Liver (tissue), 3 donors: ENCODE results near the gene ERBIN.
"Not testable (repeated sequence)": the region's sequence is repeated elsewhere in the genome, so short reads cannot be mapped to it uniquely, and the experiment has no call there.

Source experiments
- ATF3 ChIP-seq: IDR thresholded peaks from 2 replicates; pipeline ENCODE4 v1.6.1; 2016; ENCODE audit warnings: antibody characterized with exemption
- FOXA2 ChIP-seq: IDR thresholded peaks from 2 replicates; pipeline ENCODE4 v1.6.1; 2016; ENCODE audit warnings: antibody characterized with exemption
- GABPA ChIP-seq, 2 donors: IDR thresholded peaks in 1 of 2; conservative IDR thresholded peaks in 1 of 2; 2 replicates each; pipeline ENCODE4 v1.6.1; 2016; ENCODE audit warnings: antibody characterized with exemption in 2 of 2, mild to moderate bottlenecking in 1 of 2, moderate library complexity in 1 of 2
- JUND ChIP-seq, 2 donors: IDR thresholded peaks; 2 replicates each; pipeline ENCODE4 v1.6.1; 2016; ENCODE audit warnings: antibody characterized with exemption in 2 of 2
- RAD21 ChIP-seq, 2 donors: IDR thresholded peaks; 2 replicates each; pipeline ENCODE4 v1.6.1; 2016; ENCODE audit warnings: antibody characterized with exemption in 2 of 2, mild to moderate bottlenecking in 2 of 2
- RXRA ChIP-seq, 2 donors: IDR thresholded peaks; 2 replicates each; pipeline ENCODE4 v1.6.1; 2017 to 2018; ENCODE audit warnings: antibody characterized with exemption in 2 of 2, mild to moderate bottlenecking in 1 of 2
- SP1 ChIP-seq: IDR thresholded peaks from 2 replicates; pipeline ENCODE4 v1.6.1; 2018; ENCODE audit warnings: antibody characterized with exemption, mild to moderate bottlenecking
- TAF1 ChIP-seq: conservative IDR thresholded peaks from 2 replicates; pipeline ENCODE4 v1.6.1; 2016; ENCODE audit warnings: antibody characterized with exemption, mild to moderate bottlenecking
- YY1 ChIP-seq: IDR thresholded peaks from 2 replicates; pipeline ENCODE4 v1.6.1; 2016; ENCODE audit warnings: antibody characterized with exemption, mild to moderate bottlenecking
- TF ChIP-seq, protein P1 (sequence below): fragments of 150-350 bp; IDR thresholded peaks from 2 replicates; pipeline ENCODE4 v1.5.1; 2017; ENCODE audit warnings: improper control_type of control experiment, low read depth, low read length; ENCODE audit not compliant: missing input control
- TF ChIP-seq, protein P2 (sequence below): IDR thresholded peaks from 2 replicates; pipeline ENCODE4 v1.6.1; 2016; ENCODE audit warnings: antibody characterized with exemption, mild to moderate bottlenecking
- TF ChIP-seq, protein P3 (sequence below): IDR thresholded peaks from 2 replicates; pipeline ENCODE4 v1.6.1; 2016; ENCODE audit warnings: antibody characterized with exemption
- donor health status: healthy.
- donor health status: healthy.

DNA sequence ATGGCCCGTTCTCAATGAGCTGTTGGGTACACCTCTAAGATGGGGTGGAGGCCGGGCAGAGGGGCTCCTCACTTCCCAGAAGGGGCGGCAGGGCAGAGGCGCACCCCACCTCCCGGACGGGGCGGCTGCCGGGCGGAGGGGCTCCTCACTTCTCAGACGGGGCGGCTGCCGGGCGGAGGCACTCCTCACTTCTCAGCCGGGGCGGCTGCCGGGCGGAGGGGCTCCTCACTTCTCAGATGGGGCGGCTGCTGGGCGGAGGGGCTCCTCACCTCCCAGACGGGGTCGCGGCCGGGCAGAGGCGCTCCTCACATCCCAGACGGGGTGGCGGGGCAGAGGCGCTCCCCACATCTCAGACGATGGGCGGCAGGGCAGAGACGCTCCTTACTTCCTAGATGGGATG, 31.3 kb downstream of the ERBIN start:
- TF ChIP-seq GABPA (IDR thresholded peaks at IDR 0.05 in 1 of 2, conservative IDR thresholded peaks at IDR 0.05 in 1 of 2); JUND (IDR thresholded peaks at IDR 0.05); ATF3; FOXA2; YY1; TAF1; SP1; RAD21 (IDR thresholded peaks at IDR 0.05); RXRA (IDR thresholded peaks at IDR 0.05): not testable (repeated sequence)
- TF ChIP-seq, protein P1, sequence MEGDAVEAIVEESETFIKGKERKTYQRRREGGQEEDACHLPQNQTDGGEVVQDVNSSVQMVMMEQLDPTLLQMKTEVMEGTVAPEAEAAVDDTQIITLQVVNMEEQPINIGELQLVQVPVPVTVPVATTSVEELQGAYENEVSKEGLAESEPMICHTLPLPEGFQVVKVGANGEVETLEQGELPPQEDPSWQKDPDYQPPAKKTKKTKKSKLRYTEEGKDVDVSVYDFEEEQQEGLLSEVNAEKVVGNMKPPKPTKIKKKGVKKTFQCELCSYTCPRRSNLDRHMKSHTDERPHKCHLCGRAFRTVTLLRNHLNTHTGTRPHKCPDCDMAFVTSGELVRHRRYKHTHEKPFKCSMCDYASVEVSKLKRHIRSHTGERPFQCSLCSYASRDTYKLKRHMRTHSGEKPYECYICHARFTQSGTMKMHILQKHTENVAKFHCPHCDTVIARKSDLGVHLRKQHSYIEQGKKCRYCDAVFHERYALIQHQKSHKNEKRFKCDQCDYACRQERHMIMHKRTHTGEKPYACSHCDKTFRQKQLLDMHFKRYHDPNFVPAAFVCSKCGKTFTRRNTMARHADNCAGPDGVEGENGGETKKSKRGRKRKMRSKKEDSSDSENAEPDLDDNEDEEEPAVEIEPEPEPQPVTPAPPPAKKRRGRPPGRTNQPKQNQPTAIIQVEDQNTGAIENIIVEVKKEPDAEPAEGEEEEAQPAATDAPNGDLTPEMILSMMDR = not testable (repeated sequence)
- TF ChIP-seq, protein P2, sequence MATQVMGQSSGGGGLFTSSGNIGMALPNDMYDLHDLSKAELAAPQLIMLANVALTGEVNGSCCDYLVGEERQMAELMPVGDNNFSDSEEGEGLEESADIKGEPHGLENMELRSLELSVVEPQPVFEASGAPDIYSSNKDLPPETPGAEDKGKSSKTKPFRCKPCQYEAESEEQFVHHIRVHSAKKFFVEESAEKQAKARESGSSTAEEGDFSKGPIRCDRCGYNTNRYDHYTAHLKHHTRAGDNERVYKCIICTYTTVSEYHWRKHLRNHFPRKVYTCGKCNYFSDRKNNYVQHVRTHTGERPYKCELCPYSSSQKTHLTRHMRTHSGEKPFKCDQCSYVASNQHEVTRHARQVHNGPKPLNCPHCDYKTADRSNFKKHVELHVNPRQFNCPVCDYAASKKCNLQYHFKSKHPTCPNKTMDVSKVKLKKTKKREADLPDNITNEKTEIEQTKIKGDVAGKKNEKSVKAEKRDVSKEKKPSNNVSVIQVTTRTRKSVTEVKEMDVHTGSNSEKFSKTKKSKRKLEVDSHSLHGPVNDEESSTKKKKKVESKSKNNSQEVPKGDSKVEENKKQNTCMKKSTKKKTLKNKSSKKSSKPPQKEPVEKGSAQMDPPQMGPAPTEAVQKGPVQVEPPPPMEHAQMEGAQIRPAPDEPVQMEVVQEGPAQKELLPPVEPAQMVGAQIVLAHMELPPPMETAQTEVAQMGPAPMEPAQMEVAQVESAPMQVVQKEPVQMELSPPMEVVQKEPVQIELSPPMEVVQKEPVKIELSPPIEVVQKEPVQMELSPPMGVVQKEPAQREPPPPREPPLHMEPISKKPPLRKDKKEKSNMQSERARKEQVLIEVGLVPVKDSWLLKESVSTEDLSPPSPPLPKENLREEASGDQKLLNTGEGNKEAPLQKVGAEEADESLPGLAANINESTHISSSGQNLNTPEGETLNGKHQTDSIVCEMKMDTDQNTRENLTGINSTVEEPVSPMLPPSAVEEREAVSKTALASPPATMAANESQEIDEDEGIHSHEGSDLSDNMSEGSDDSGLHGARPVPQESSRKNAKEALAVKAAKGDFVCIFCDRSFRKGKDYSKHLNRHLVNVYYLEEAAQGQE = not testable (repeated sequence)
- TF ChIP-seq, protein P3, sequence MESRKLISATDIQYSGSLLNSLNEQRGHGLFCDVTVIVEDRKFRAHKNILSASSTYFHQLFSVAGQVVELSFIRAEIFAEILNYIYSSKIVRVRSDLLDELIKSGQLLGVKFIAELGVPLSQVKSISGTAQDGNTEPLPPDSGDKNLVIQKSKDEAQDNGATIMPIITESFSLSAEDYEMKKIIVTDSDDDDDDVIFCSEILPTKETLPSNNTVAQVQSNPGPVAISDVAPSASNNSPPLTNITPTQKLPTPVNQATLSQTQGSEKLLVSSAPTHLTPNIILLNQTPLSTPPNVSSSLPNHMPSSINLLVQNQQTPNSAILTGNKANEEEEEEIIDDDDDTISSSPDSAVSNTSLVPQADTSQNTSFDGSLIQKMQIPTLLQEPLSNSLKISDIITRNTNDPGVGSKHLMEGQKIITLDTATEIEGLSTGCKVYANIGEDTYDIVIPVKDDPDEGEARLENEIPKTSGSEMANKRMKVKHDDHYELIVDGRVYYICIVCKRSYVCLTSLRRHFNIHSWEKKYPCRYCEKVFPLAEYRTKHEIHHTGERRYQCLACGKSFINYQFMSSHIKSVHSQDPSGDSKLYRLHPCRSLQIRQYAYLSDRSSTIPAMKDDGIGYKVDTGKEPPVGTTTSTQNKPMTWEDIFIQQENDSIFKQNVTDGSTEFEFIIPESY = not testable (repeated sequence)
